NCI-H2081 (cell line): Measurements from ENCODE around the gene GCN1.

Experiments used
- DNase-seq, 2 experiments: peaks; one replicate each; lab custom pipeline; 2025; lab: John Stamatoyannopoulos, UW

GCN1 gene

DNA sequence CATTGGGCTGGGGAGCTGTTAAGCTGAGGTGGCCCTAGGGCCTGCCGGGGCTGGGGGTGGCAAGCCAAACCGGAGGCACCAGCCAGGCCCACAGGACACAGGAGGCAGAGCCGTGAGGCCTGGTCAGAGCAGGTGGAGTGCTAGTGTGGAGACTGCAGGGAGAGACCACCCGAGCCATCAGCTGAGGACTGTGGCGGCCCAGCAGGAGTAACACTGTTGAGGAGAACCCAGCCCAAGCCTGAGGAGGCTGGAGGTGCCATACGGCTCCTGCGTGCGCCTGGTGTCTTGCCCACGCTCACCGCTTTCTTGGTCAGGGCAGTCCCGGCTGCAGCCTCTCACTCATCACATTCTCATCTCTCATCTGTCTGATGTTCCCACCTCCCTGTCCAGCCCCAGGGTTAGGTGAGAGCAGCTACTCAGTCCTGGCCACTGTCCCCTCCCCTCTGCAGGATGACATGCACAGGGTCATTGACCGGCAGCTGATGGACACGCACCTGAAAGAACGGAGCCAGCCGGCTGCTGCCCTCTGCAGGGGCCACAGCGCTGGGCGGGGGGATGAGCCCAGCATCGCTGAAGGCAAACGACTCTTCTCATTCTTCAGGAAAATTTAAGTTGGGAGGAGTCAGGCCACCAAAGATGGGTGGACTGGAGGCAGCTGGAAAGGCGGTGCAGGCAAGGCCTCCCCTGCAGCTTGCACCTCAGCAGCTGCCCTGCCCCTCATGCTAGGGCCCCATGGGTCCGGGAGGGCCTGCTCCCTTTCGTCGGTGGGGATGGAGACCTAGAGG, 101.8 kb downstream of the GCN1 start:
- DNase-seq: no peak

DNA sequence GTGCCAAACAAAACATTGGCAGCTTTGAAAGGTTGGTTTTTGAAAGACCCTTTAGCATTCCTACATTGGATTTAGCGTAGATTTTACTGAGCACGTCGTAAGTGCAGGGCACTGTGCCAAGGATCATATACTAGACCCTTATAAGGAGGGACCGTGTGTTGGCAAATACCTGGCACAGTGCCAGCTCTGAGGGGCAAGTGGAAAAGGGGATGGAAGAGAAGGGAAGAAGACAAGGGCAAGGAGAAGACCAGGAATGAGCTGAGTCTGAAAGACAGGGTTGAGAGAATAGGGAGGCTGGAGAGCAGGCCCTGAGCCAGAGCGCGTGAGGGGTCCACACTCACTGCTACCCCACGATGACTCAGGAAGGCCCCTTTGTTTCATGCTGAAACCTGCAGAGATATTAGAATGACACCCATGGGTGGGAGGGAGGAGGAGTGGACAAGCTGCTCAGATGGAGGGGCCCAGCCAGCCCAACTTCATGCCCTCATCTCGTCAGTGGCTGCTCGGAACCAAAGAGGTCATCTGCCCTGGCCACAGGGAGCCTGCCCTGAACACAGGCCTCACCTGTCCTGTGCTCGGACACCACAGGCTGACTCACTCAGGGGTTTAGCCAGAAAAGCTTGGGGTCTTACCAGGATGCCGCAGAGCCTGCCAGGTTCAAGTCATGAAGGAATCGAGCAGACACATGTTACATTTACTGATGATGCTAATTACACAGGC, 103.0 kb downstream of the GCN1 start:
- DNase-seq: no peak

DNA sequence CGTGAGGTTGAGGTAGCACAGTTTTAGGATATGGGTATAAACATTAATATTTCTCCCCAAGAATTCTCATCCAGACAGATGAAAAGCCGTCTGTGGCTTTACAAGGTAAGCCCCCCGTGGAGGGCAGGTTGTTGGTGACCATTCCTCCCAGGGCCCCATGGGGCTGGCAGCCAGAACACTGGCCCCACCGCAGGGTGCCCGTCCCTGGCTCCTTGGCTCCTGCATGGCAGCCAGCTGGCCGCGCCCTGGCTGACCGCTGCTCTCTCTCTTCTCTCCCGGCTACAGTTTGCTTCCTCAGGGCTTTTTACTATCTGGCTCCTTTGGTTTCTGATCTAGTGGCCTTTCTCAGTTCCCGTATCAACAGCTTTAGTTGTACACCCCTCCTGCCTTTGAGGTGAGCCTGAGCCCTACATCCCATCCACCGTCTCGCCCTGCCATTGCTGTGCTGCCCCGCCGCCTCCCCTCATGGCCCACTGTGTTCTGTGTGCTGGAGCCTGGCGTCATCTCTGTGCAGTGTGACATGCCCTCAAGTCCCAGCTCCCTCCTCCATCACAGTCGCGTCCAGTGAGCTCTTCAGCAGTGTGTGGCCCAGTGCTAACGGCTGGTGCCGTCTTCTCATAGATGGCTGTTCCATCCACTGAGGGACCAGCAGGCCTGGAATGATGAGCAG, 103.8 kb downstream of the GCN1 start:
- no peak for DNase-seq

DNA sequence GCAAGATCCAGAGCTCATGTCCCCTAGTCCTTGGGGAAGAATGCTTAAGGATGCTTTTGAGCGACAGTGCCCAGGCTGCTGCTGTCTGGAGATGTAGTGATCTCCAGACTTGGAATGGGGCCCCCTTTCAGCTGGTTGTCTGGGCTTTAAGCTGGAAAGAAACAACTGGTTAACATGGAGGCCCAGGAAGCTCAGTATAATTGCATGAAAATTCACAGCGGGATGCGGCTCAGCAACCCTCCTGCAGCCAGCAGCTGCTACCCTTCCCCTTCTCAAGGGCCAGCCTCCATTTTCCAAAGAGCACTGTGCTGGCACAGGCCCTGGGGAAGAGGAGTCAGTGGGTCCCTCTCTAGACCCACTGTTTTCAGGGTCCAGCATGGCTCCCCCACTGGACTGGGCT, 104.3 kb downstream of the GCN1 start:
- no peak for DNase-seq

DNA sequence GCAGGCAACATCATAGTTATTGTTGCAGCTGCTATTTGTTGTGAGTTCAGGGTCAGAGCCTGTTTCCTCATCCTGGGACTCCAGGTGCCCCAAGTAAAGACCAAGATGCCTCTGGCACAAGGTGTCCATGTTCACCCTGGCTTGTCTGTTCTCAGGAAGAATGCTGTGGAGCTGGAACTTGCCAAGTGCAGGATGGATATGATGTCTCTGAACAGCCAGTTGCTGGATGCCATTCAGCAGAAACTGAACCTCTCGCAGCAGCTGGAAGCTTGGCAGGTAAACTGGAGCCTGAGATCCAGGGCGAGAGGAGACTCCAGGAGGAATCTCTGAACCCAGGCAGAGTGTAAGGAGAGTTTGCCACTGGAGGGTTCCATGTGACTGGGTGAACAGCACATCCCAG, 104.7 kb downstream of the GCN1 start:
- no peak for DNase-seq

DNA sequence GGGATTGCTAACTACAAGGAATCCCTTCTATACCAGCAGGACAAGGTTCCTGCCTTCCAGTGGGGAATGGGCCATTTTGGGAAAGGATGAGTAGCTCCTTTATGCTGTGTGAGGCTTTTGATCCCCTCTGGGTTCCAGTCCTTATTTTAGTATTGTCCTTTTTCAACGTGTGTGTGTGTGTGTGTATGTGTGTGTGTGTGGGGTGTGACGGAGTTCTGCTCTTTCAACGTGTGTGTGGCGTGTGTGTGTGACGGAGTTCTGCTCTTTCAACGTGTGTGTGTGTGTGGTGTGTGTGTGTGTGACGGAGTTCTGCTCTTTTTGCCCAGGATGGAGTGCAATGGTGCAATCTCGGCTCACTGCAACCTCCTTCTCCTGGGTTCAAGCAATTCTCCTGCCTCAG, 105.4 kb downstream of the GCN1 start:
- no peak for DNase-seq

DNA sequence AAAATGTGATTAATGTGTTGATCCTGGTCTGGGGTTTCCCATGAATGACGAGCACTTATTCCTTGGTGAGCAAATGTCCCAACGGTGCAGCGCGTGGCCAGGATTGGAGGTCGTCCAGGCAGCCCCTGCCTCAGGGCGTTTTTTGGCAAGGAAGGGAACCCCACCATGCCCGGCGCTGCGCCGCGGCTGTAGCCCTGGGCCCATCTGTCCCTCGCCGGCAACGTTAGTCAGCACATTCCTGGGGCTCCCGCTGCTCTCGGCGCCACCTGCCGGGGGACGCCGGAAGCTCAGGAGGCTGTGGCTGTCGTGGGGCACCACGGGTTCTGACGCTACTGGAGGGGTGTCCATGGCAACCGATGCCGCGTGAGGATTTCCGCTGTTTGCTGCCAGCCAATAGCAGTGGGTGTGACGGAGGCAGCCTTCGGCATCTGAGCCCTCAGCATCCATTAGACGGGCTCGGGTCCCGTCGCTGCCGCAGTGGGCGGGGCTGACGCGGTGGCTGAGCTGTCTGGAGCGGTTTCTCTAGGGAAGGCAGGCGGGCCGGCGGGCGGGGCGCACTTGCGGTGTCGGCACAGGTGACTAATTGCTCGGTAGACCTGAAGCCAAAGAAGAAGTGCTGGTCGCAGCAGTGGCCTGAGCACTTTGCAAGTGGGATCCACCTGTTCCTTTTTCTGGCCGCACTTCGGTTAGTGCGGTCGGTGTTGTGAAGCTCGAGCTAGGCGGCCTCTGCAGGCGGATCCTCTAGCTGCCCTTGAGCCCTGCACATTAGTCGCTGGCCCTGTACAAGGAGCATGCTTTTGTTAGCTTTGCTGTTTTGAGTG, 107.5 kb downstream of the GCN1 start:
- peak; percentile 99 for DNase-seq

DNA sequence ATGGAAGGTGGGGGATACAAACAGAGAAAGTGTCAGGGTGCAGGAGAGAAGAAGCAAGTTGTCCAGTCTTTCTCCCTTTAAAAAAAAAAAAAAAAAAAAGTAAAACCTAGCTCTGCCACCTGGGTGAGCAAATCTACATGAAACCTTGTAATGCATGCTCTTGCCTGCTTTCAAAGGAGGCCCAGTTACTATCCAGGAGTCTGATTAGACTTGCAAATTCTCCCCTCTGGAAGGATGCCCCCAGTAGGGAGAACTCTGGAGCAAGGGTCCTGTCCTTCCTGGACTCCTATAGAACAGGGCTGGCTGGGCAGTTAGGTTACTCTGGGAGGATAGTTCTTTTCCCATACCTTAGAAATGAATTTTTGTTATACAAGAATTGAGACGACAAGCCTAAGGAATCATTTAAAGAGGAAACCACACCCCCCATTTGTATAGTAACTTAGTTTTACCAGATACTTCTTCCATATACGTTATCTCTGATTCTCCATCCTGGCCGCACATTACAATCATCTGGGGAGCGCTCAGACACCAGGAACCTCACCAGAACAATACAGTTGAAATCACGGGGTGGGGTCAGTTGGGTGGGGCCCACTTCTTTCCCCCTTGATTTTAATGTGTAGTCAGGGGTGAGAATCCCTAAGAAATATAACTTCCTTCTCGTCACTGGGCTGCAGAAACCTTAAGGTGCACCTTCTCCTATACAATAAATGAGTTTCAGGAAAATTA, 108.4 kb downstream of the GCN1 start:
- no peak for DNase-seq

DNA sequence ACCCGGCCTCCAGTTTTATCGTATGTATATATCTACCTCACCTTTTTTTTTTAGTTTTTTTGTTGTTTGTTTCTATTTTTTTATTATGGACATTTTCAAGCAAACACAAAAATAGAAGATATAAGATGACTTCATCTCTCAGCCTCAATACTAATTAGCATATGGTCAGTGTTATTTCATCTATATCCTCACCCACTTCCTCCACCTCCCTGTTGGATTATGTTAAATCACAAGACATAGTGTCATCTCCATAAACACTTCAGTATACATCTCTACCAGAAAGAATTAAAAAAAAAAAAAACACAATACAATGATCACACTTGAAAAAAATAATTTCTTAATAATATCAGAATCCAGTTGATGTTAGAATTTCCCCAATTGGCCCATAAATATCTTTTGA, 112.9 kb downstream of the GCN1 start:
- DNase-seq: no peak

DNA sequence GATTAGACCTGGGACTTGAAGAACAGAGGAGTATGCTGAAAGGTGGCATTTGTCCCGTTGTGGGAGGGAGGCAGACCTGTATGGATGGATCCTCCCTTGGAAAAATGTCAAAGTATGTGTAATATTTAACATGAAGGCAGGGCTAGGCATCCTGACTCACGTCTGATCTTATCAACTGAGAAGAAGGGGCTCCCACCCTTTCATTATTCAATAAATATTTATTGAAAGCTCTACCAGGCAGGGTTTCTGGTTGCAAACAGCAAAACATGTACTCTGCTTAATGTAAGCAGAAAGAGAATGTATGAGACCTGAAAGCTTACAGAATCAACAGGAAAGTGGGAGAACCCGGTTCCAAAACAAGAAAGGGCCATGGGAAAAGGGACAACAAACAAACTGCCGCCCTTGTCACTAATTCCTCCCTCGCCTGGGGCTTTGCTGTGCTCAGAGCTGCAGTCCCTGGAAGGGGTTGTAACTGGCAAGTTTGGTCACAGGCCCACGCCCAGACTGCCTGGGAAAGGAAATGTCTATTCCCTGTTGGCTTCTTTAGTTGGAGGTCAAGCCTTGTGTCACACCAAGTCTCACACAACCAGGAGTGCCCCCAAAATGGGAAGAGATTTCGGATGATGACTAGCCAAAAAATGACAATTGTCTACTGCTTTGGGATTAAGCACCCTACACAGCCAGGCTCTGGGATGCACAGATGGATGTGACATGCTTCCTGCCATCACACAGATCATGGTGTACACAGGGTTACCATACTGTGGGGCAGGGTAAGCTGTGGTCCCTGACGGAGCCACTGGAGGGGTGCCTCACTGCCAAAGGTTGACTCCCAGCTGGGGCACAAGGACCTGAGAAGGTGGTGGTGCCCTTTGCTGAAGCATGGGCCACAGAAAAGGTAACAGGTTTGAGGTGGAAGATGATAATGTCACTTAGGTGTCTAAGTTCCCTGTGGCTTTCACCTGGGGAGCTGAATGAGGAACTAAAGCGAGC, 114.8 kb downstream of the GCN1 start:
- no peak for DNase-seq

DNA sequence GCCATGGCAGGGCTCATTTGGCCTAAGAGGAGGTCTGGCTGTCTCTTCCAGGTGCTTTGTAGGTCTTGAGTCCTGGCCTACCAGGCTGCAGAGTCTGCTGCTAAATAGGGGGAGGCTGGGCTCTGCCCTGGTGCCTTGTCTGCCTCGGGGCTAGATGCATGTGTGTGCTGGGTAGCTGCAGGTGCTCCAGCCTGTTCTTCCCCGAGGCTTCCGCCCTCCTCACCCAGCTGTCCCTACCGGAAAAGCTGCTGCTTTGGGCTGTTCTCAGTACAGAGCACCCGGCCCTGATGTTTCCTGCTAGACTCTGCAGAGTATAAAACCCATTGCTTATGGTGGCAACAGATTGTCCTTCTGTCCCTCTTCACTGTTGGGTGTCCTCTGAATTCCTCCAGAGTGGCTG, 115.6 kb downstream of the GCN1 start:
- DNase-seq: no peak

DNA sequence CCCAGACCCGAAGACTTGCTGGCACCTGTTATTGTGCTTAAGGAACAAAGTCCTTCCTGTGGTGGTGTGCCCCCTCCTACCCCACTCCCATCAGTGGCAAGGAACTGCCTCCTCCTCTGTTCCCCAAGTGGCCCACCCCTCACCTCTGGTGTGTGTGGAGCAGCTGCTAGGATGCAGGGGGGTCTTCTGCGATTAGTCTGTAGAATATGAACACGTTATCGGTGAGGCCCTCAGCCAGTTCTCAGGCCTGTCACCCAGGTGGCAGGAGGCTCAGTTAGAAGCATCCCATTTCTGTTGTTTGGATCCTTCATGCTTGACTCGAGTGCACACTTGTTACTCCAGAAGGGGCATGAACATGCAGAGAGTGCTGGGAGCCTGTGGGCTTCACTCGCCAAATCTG, 117.3 kb downstream of the GCN1 start:
- DNase-seq: no peak
